GM12873 (cell line): ENCODE data around the gene NPY.

Experiments used
- CTCF ChIP-seq: IDR thresholded peaks from 2 replicates; pipeline ENCODE4 v1.5.1; 2012; ENCODE audit warnings: low read depth, mild to moderate bottlenecking, moderate library complexity, low read length, control low read depth; ENCODE audit not compliant: insufficient read depth; ENCODE audit errors: missing control alignments

The NPY gene

GRCh38 chr7:24328894-24329293 lies 44.9 kb downstream of the NPY start:
- TF ChIP-seq CTCF, result no peak

DNA sequence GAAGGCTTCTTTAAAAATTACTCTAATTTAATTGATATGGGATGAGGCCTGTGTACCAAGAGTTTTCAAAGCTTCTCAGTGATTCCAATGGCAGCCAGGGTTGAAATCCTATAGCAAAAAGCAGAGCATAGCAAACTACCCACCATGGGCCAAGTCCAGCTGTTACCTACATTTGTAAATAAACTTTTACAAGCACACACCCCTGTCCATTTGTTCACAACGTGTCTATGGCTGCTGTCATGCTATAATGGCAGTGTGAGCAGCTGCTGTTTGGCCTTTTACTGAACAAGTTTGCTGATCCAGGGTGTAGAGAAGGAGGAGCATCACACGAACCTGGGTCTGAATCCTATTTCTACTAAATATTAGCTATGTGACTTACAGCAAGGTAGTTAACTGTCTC lies 50.0 kb downstream of the NPY start:
- no peak for TF ChIP-seq CTCF

GRCh38 chr7:24334627-24335026 lies 50.6 kb downstream of the NPY start:
- TF ChIP-seq CTCF, result no peak

DNA sequence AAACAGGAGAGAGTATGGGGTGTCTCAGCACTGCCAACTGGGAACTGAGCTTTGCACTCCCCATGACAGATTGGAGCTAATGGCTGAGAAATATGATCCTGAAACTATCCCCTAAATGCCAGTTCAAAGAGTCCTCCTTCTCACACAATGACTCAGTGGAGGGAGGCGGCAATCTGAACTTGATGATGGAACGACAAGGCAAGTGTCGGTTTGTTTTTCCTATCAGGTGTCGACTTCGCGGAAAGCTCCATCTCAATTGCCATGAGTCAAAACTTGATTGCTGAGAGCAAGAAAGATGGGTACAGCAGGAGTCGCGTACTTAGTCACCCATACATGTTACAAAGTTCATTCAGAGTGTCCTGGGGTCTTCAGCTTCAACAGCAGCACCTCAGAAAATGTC lies 52.5 kb downstream of the NPY start:
- no peak for TF ChIP-seq CTCF

DNA sequence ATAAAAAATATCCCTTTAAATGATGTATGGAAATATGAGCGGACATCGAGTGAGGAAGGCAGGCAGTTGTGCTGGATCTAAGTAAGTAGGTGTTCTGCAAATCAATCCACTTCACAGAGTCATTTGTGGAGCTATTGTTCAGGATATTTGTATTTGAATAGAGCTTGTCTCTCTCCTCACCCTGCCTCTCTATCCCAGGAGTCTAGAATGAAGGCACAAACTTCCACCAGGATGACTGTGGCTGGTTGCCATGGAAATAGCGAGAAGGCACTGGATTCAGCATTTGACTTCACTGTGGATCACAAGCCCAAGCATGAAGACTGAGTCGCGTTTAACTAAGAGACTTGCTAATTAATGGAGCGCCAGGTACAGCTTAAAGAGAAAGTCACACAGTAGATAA lies 53.2 kb downstream of the NPY start:
- no peak for TF ChIP-seq CTCF

GRCh38 chr7:24339575-24339974 lies 55.6 kb downstream of the NPY start:
- no peak for TF ChIP-seq CTCF

- no peak for TF ChIP-seq CTCF
Measured at GRCh38 chr7:24340727-24341126, 56.7 kb downstream of the NPY start.
